Measurements from ENCODE around the gene PIMREG. TPM values are rescaled to one million over a fixed set of nuclear protein-coding genes. Genes with fewer than 3 reads are reported as not detected.

The PIMREG gene
- polyA plus RNA-seq, 1 donor (not counting 4 experiments of a cell fraction or from before 2014, with no cell fraction given), result 7.5 TPM

DNA sequence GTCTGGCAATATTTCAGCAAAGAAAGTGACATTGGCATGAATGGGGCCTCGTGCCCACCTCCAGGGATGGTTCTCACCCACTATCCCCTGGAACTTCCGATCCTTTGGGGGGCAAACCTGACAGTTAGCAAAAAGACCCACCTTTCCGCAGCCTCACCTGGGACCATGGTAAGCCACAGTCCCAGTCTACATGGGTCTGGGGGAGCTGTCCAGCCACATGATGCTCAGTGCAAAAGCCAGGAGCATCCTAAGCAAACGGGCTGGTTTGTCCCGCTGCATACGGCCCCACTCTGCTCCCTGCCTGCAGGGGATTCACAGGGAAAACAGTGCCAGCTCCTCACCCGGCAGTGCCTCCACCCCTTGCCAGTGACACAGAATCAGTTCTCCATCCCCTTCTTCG lies 28.6 kb upstream of the PIMREG start:
- Histone ChIP-seq H3K27ac (ENCODE audit: control insufficient read depth, insufficient read depth, low read length) (no peak overlapping the region), H3K4me1 (ENCODE audit: control insufficient read depth, extremely low read depth, insufficient read depth, low read length) (no peaks in the 10 kb centered on the region), H2AFZ (ENCODE audit: control insufficient read depth, low read length) (no peak overlapping the region), H3K79me2 (ENCODE audit: control insufficient read depth, insufficient read depth, low read length) (no peaks in the 10 kb centered on the region), H3K9me1 (ENCODE audit: control insufficient read depth, extremely low read depth, insufficient read depth, low read length) (no peaks in the 10 kb centered on the region), H3K9me3 (ENCODE audit: control insufficient read depth, low read depth, low read length) (no peaks in the 10 kb centered on the region), H3K4me2 (ENCODE audit: control insufficient read depth, extremely low read depth, insufficient read depth, low read depth, low read length) (no peak overlapping the region), H3K36me3 (ENCODE audit: control insufficient read depth in 2 of 2, extremely low read depth in 1 of 2, insufficient read depth in 2 of 2, low read length in 2 of 2) (no peaks in the 10 kb centered on the region), H3K9ac (ENCODE audit: control insufficient read depth, extremely low read depth, insufficient read depth, low read length) (no peak overlapping the region), H4K20me1 (ENCODE audit: control insufficient read depth, extremely low read depth, insufficient read depth, low read length) (no peaks in the 10 kb centered on the region), H3K27me3 (ENCODE audit: control insufficient read depth, extremely low read depth, insufficient read depth, low read length) (peaks cover 8% of the 10 kb centered on the region), H3K4me3 (ENCODE audit: control insufficient read depth in 2 of 3, extremely low read depth in 1 of 3, insufficient read depth in 2 of 3, low read depth in 1 of 3, low read length in 3 of 3) (no peak overlapping the region)
- dilution Hi-C loops (cut with MboI; ENCODE audit: extremely low pct_ligation_motif_present, low sequenced_read_pairs), result loop anchor here (25.0 kb wide), 1 partner anchor 803 kb away; no protein-coding TSS in a partner anchor
- no peak for DNase-seq (ENCODE audit: low read depth, low spot score)
- TF ChIP-seq, protein P1, sequence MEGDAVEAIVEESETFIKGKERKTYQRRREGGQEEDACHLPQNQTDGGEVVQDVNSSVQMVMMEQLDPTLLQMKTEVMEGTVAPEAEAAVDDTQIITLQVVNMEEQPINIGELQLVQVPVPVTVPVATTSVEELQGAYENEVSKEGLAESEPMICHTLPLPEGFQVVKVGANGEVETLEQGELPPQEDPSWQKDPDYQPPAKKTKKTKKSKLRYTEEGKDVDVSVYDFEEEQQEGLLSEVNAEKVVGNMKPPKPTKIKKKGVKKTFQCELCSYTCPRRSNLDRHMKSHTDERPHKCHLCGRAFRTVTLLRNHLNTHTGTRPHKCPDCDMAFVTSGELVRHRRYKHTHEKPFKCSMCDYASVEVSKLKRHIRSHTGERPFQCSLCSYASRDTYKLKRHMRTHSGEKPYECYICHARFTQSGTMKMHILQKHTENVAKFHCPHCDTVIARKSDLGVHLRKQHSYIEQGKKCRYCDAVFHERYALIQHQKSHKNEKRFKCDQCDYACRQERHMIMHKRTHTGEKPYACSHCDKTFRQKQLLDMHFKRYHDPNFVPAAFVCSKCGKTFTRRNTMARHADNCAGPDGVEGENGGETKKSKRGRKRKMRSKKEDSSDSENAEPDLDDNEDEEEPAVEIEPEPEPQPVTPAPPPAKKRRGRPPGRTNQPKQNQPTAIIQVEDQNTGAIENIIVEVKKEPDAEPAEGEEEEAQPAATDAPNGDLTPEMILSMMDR (optimal IDR thresholded peaks at IDR 0.05 in 1 of 3, IDR thresholded peaks at IDR 0.05 in 1 of 3, conservative IDR thresholded peaks at IDR 0.05 in 1 of 3; ENCODE audit: extremely low read depth in 1 of 3, insufficient read depth in 2 of 3, low read length in 3 of 3), result no peak
- TF ChIP-seq EZH2 (IDR thresholded peaks at IDR 0.05; ENCODE audit: low read length), result no peak
- FAIRE-seq, result no peak

DNA sequence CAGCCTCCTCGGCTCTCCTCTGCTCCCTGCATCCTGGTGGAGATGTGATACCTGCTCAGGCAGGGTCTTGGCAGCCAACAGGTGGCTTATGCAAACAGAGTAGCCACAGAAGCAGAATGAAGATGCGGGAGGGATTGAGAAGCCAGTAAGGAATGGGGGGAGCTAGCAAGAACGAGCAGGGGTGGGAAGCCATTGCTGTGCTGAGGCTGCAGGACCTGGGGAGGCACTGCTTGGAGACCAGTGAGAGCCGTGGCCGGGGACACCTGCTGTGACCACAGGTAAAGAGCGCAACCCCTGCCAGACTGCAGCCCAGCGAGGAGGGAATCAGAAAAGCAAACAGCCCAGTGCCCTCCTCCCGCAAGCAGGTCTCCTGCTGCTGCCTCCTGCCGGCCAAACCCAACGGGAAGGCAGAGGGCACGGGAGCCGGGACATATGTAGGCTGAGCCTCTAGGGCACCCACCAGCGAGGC lies 24.0 kb upstream of the PIMREG start:
- Histone ChIP-seq H3K27ac (ENCODE audit: control insufficient read depth, insufficient read depth, low read length) (no peak overlapping the region), H4K20me1 (ENCODE audit: control insufficient read depth, extremely low read depth, insufficient read depth, low read length) (peaks cover 2% of the 10 kb centered on the region), H3K36me3 (ENCODE audit: control insufficient read depth in 2 of 2, extremely low read depth in 1 of 2, insufficient read depth in 2 of 2, low read length in 2 of 2) (no peaks in the 10 kb centered on the region), H3K4me3 (ENCODE audit: control insufficient read depth in 2 of 3, extremely low read depth in 1 of 3, insufficient read depth in 2 of 3, low read depth in 1 of 3, low read length in 3 of 3) (no peak overlapping the region), H3K9ac (ENCODE audit: control insufficient read depth, extremely low read depth, insufficient read depth, low read length) (no peak overlapping the region), H3K4me1 (ENCODE audit: control insufficient read depth, extremely low read depth, insufficient read depth, low read length) (no peaks in the 10 kb centered on the region), H3K79me2 (ENCODE audit: control insufficient read depth, insufficient read depth, low read length) (no peaks in the 10 kb centered on the region), H2AFZ (ENCODE audit: control insufficient read depth, low read length) (no peak overlapping the region), H3K9me3 (ENCODE audit: control insufficient read depth, low read depth, low read length) (no peaks in the 10 kb centered on the region), H3K9me1 (ENCODE audit: control insufficient read depth, extremely low read depth, insufficient read depth, low read length) (no peaks in the 10 kb centered on the region), H3K4me2 (ENCODE audit: control insufficient read depth, extremely low read depth, insufficient read depth, low read depth, low read length) (no peak overlapping the region), H3K27me3 (ENCODE audit: control insufficient read depth, extremely low read depth, insufficient read depth, low read length) (peaks cover 11% of the 10 kb centered on the region)
- no peak for FAIRE-seq
- dilution Hi-C loops (cut with MboI; ENCODE audit: extremely low pct_ligation_motif_present, low sequenced_read_pairs), result loop anchor here (25.0 kb wide), 1 partner anchor 808 kb away; no protein-coding TSS in a partner anchor
- no peak for TF ChIP-seq EZH2 (IDR thresholded peaks at IDR 0.05; ENCODE audit: low read length)
- TF ChIP-seq, protein P1 (optimal IDR thresholded peaks at IDR 0.05 in 1 of 3, IDR thresholded peaks at IDR 0.05 in 1 of 3, conservative IDR thresholded peaks at IDR 0.05 in 1 of 3; ENCODE audit: extremely low read depth in 1 of 3, insufficient read depth in 2 of 3, low read length in 3 of 3), result peak; percentile 27 to 72 (median 70)
- DNase-seq (ENCODE audit: low read depth, low spot score), result no peak
